ENCODE measurements around the gene MYLK2.
A peak's percentile ranks its signal among the peaks of the same experiment; 100 is the strongest.

Gene MYLK2

GRCh38 chr20:31860390-31861134 is 41.4 kb downstream of the MYLK2 start:
- H3K9me3 ChIP-seq (replicated peaks in 1 of 11) = no peaks in the 10 kb centered on the region
- peak overlapping the region in 4 of 11 experiments; percentile 51 to 68 (median 61); a peak in 4 of 22 replicates for H3K27ac ChIP-seq
- H3K36me3 ChIP-seq = no peaks in the 10 kb centered on the region
- H3K4me3 ChIP-seq = peak overlapping the region; percentile 55 to 76 (median 66)
- no peak for TF ChIP-seq Cebpa-rat (IDR thresholded peaks at IDR 0.05)
- H3K9ac ChIP-seq = peak overlapping the region; percentile 68 to 84 (median 73); a peak in 21 of 22 replicates
- H3K4me1 ChIP-seq = peaks cover 15 to 75% (median 61%) of the 10 kb centered on the region in 10 experiments
- peak overlapping the region; percentile 96 to 100 (median 99) for H3K4me2 ChIP-seq
- peaks cover 0 to 24% (median 0%) of the 10 kb centered on the region in 11 experiments; a peak in 5 of 22 replicates for H3K27me3 ChIP-seq
- peaks cover 0 to 6% (median 0%) of the 10 kb centered on the region in 11 experiments; a peak in 3 of 22 replicates for H4K20me1 ChIP-seq

GRCh38 chr20:31861135-31861384 is 41.9 kb downstream of the MYLK2 start:
- no peaks in the 10 kb centered on the region for H3K36me3 ChIP-seq
- peak overlapping the region; percentile 68 to 84 (median 73); a peak in 21 of 22 replicates for H3K9ac ChIP-seq
- no peak for TF ChIP-seq Cebpa-rat (IDR thresholded peaks at IDR 0.05)
- H3K4me2 ChIP-seq = peak overlapping the region; percentile 96 to 100 (median 99)
- H3K27ac ChIP-seq = peak overlapping the region in 9 of 11 experiments; percentile 38 to 68 (median 53); a peak in 14 of 22 replicates
- H3K9me3 ChIP-seq (replicated peaks in 1 of 11) = no peaks in the 10 kb centered on the region
- H4K20me1 ChIP-seq = peaks cover 0 to 6% (median 0%) of the 10 kb centered on the region in 11 experiments; a peak in 3 of 22 replicates
- peaks cover 0 to 24% (median 0%) of the 10 kb centered on the region in 11 experiments; a peak in 5 of 22 replicates for H3K27me3 ChIP-seq
- H3K4me1 ChIP-seq = peaks cover 15 to 75% (median 61%) of the 10 kb centered on the region in 10 experiments
- H3K4me3 ChIP-seq = peak overlapping the region; percentile 55 to 76 (median 66)

GRCh38 chr20:31861385-31862156 is 42.4 kb downstream of the MYLK2 start:
- Histone ChIP-seq H3K27me3 (peaks cover 0 to 24% (median 0%) of the 10 kb centered on the region in 11 experiments; a peak in 5 of 22 replicates), H3K27ac (peak overlapping the region in 9 of 11 experiments; percentile 38 to 68 (median 53); a peak in 14 of 22 replicates), H3K9me3 (replicated peaks in 1 of 11) (no peaks in the 10 kb centered on the region), H3K4me3 (peak overlapping the region; percentile 55 to 76 (median 66)), H3K4me1 (peaks cover 14 to 75% (median 59%) of the 10 kb centered on the region in 10 experiments), H3K9ac (peak overlapping the region; percentile 68 to 84 (median 73); a peak in 21 of 22 replicates), H3K4me2 (peak overlapping the region; percentile 96 to 100 (median 99)), H3K36me3 (no peaks in the 10 kb centered on the region), H4K20me1 (peaks cover 0 to 6% (median 0%) of the 10 kb centered on the region in 11 experiments; a peak in 3 of 22 replicates)
- no peak for TF ChIP-seq Cebpa-rat (IDR thresholded peaks at IDR 0.05)

- Histone ChIP-seq H3K4me1 (peaks cover 10 to 70% (median 57%) of the 10 kb centered on the region in 10 experiments), H3K9me3 (replicated peaks in 1 of 11) (no peaks in the 10 kb centered on the region), H3K4me3 (peak overlapping the region in 1 of 10 experiments; percentile 60; a peak in 2 of 20 replicates), H3K27ac (no peak overlapping the region), H4K20me1 (peaks cover 0 to 6% (median 0%) of the 10 kb centered on the region in 11 experiments; a peak in 3 of 22 replicates), H3K4me2 (peak overlapping the region in 10 of 11 experiments; percentile 50 to 100 (median 100); a peak in 17 of 22 replicates), H3K36me3 (no peaks in the 10 kb centered on the region), H3K9ac (no peak overlapping the region), H3K27me3 (peaks cover 0 to 24% (median 0%) of the 10 kb centered on the region in 11 experiments; a peak in 5 of 22 replicates)
- no peak for TF ChIP-seq Cebpa-rat (IDR thresholded peaks at IDR 0.05)
Measured at GRCh38 chr20:31862157-31862470, 43.0 kb downstream of the MYLK2 start.

GRCh38 chr20:31862506-31862905 is 43.4 kb downstream of the MYLK2 start:
- Histone ChIP-seq H4K20me1 (peaks cover 0 to 6% (median 0%) of the 10 kb centered on the region in 11 experiments; a peak in 3 of 22 replicates), H3K9me3 (replicated peaks in 1 of 11) (no peaks in the 10 kb centered on the region), H3K9ac (no peak overlapping the region), H3K27me3 (peaks cover 0 to 24% (median 0%) of the 10 kb centered on the region in 11 experiments; a peak in 5 of 22 replicates), H3K36me3 (no peaks in the 10 kb centered on the region), H3K4me2 (peak overlapping the region in 1 of 11 experiments; percentile 96; a peak in 1 of 22 replicates), H3K4me3 (no peak overlapping the region), H3K4me1 (peaks cover 10 to 66% (median 57%) of the 10 kb centered on the region in 10 experiments), H3K27ac (no peak overlapping the region)
- TF ChIP-seq Cebpa-rat (IDR thresholded peaks at IDR 0.05) = no peak

GRCh38 chr20:31863296-31864085 is 44.3 kb downstream of the MYLK2 start:
- H3K27ac ChIP-seq = no peak overlapping the region

GRCh38 chr20:31864521-31865400 is 45.6 kb downstream of the MYLK2 start:
- H3K9me3 ChIP-seq (replicated peaks in 1 of 11) = no peaks in the 10 kb centered on the region
- peak overlapping the region in 1 of 11 experiments; percentile 33; a peak in 1 of 22 replicates for H3K9ac ChIP-seq
- H3K4me2 ChIP-seq = peak overlapping the region in 8 of 11 experiments; percentile 59 to 77 (median 70); a peak in 14 of 22 replicates
- H3K27ac ChIP-seq = no peak overlapping the region
- H3K36me3 ChIP-seq = no peaks in the 10 kb centered on the region
- H3K27me3 ChIP-seq = peaks cover 6 to 35% (median 9%) of the 10 kb centered on the region in 11 experiments
- peaks cover 0 to 13% (median 0%) of the 10 kb centered on the region in 11 experiments; a peak in 2 of 22 replicates for H4K20me1 ChIP-seq
- H3K4me3 ChIP-seq = no peak overlapping the region
- H3K4me1 ChIP-seq = peaks cover 22 to 64% (median 56%) of the 10 kb centered on the region in 10 experiments
- TF ChIP-seq Cebpa-rat (IDR thresholded peaks at IDR 0.05) = no peak

More at GRCh38 chr20:31863296-31864085, 44.3 kb downstream of the MYLK2 start:
- Histone ChIP-seq H3K4me1 (peaks cover 10 to 64% (median 56%) of the 10 kb centered on the region in 10 experiments), H3K9ac (peak overlapping the region in 1 of 11 experiments; percentile 33; a peak in 1 of 22 replicates), H3K4me2 (peak overlapping the region; percentile 4 to 77 (median 66); a peak in 19 of 22 replicates), H3K27me3 (peaks cover 0 to 24% (median 0%) of the 10 kb centered on the region in 11 experiments; a peak in 5 of 22 replicates), H3K4me3 (no peak overlapping the region), H3K36me3 (no peaks in the 10 kb centered on the region), H3K9me3 (replicated peaks in 1 of 11) (no peaks in the 10 kb centered on the region), H4K20me1 (peaks cover 0 to 6% (median 0%) of the 10 kb centered on the region in 11 experiments; a peak in 1 of 22 replicates)
- TF ChIP-seq Cebpa-rat (IDR thresholded peaks at IDR 0.05) = no peak
